ENCODE data around the gene OXGR1. TPM values are rescaled to one million over a fixed set of nuclear protein-coding genes. Genes with fewer than 3 reads are reported as not detected.

OXGR1 gene
- total RNA-seq = 0.65 TPM in 1 of 2 replicates, not detected in the other

GRCh38 chr13:96994017-96994857 is at the start of gene OXGR1:
OXGR1 (minus strand) TSS chr13:96994476; CDS start chr13:96987759, 6,717 bp downstream.

Other genes starting within 250 kb of the OXGR1 start
- gene MBNL2, start 227.9 kb upstream of the OXGR1 start, total RNA-seq = 58.2 and 74.3 TPM in 2 replicates